PFSK-1 (cell line): ENCODE data around the gene PBX3.

Experiments used
- FOXP2 ChIP-seq: optimal IDR thresholded peaks from 2 replicates; pipeline ENCODE3; 2011; ENCODE audit warnings: borderline replicate concordance, control low read depth, inconsistent platforms; ENCODE audit not compliant: insufficient read depth; ENCODE audit errors: extremely low read length, extremely low read depth
- POLR2AphosphoS5 ChIP-seq: IDR thresholded peaks from 2 replicates; pipeline ENCODE4 v1.6.1; 2012; ENCODE audit warnings: low read depth, mild to moderate bottlenecking, control low read depth, low read length, moderate library complexity
- SIN3A ChIP-seq: IDR thresholded peaks from 2 replicates; pipeline ENCODE4 v1.6.1; 2012; ENCODE audit warnings: mild to moderate bottlenecking, low read length, moderate library complexity, borderline replicate concordance; ENCODE audit not compliant: insufficient read depth
- TAF1 ChIP-seq: IDR thresholded peaks from 2 replicates; pipeline ENCODE4 v1.6.1; 2012; ENCODE audit warnings: low read length, control low read depth, borderline replicate concordance; ENCODE audit not compliant: insufficient read depth
- TF ChIP-seq, protein P1 (sequence below), 2 experiments: IDR thresholded peaks; 2 replicates each; pipeline versions ENCODE4 v1.6.1 to v1.8.0; 2011 to 2012; ENCODE audit warnings: low read depth in 2 of 2, low read length in 2 of 2, control low read depth in 1 of 2, inconsistent platforms in 1 of 2, mild to moderate bottlenecking in 1 of 2, moderate library complexity in 1 of 2; ENCODE audit not compliant: insufficient read depth in 1 of 2

The PBX3 gene

GRCh38 chr9:125982798-125983406 is 235.7 kb downstream of the PBX3 start:
- no peak for TF ChIP-seq POLR2AphosphoS5
- no peak for TF ChIP-seq FOXP2
- no peak for TF ChIP-seq TAF1

DNA sequence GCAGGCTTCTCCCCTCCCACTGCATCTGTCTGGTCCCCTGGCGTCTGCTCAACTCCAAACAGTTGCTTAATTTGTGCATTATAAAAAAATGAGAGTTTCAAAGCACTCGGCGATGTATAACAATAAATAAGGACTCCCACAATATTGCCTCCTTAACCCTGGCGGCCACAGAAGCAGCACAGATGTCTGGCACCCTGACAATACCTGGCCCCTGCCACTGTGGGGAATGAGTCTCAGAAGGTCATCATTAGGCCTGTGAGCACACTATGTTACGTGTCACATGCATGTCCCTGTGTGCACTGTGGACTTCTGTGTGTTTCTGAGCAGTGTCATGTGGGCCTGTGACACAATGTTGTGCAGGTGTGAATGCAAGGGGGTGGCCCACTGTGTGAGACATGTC is 236.5 kb downstream of the PBX3 start:
- no peak for TF ChIP-seq TAF1
- no peak for TF ChIP-seq FOXP2
- TF ChIP-seq SIN3A, result no peak
- no peak for TF ChIP-seq POLR2AphosphoS5
- TF ChIP-seq, protein P1, sequence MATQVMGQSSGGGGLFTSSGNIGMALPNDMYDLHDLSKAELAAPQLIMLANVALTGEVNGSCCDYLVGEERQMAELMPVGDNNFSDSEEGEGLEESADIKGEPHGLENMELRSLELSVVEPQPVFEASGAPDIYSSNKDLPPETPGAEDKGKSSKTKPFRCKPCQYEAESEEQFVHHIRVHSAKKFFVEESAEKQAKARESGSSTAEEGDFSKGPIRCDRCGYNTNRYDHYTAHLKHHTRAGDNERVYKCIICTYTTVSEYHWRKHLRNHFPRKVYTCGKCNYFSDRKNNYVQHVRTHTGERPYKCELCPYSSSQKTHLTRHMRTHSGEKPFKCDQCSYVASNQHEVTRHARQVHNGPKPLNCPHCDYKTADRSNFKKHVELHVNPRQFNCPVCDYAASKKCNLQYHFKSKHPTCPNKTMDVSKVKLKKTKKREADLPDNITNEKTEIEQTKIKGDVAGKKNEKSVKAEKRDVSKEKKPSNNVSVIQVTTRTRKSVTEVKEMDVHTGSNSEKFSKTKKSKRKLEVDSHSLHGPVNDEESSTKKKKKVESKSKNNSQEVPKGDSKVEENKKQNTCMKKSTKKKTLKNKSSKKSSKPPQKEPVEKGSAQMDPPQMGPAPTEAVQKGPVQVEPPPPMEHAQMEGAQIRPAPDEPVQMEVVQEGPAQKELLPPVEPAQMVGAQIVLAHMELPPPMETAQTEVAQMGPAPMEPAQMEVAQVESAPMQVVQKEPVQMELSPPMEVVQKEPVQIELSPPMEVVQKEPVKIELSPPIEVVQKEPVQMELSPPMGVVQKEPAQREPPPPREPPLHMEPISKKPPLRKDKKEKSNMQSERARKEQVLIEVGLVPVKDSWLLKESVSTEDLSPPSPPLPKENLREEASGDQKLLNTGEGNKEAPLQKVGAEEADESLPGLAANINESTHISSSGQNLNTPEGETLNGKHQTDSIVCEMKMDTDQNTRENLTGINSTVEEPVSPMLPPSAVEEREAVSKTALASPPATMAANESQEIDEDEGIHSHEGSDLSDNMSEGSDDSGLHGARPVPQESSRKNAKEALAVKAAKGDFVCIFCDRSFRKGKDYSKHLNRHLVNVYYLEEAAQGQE (IDR thresholded peaks at IDR 0.05; ENCODE audit: insufficient read depth in 1 of 2, low read depth in 2 of 2, low read length in 2 of 2), result no peak

DNA sequence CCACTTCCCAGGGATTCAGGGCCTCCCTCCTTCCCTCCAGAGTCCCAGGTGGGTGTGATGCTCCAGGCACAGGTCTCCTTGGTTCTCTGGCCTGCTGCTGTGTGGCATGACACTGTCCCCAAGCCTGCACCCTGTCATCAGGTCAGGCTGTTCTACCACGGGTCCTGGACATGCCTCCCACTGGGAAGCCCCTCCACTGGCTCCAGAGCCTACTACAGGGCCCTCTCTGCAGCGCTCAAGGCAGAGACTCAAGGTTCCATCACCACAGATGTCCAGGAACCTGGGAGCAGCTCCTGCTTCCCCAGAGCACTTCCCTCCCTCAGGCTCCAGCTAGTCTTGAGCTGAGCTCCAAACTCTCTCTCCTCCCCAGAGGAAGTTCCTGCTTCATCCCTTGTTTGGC is 237.3 kb downstream of the PBX3 start:
- TF ChIP-seq TAF1, result no peak
- no peak for TF ChIP-seq SIN3A
- TF ChIP-seq POLR2AphosphoS5, result no peak
- TF ChIP-seq, protein P1 (IDR thresholded peaks at IDR 0.05; ENCODE audit: insufficient read depth in 1 of 2, low read depth in 2 of 2, low read length in 2 of 2), result no peak
- no peak for TF ChIP-seq FOXP2

DNA sequence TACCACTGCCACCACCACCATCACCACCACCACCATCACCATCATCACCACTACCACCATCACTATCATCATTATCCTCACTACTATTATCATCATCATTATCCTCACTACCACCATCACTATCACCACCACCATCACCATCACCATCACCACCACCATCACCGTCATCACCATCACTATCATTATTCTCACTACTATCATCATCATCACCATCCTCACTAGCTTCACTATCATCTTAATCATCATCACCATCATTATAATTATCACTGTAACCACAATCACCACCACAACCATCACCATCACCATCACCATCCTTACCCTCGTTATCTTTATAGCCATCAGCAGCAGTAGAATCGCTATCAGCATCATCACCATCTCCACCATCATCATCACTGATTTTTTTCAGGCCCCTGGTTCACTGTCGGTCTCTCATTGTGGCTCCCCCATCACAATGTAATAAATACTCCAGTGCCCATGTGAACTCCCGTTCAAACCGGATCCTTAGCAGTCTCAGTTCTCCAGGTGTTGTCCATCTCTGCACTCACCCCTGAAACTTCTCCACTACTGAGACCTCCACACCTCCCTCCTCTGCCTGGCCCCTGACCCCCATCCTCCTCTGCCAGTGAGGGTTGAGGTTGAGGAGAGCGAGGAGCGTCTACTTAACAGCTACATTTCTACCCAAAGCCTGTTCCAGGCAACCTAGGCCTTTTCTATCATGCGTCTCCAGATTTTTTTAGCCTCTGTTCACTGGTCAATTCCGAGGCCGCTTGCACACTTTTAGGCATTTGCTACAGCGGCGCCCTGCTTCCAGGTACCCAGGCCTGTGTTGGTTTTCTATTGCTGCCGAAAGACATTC is 238.2 kb downstream of the PBX3 start:
- TF ChIP-seq SIN3A (no peak), POLR2AphosphoS5 (no peak), FOXP2 (no peak)

DNA sequence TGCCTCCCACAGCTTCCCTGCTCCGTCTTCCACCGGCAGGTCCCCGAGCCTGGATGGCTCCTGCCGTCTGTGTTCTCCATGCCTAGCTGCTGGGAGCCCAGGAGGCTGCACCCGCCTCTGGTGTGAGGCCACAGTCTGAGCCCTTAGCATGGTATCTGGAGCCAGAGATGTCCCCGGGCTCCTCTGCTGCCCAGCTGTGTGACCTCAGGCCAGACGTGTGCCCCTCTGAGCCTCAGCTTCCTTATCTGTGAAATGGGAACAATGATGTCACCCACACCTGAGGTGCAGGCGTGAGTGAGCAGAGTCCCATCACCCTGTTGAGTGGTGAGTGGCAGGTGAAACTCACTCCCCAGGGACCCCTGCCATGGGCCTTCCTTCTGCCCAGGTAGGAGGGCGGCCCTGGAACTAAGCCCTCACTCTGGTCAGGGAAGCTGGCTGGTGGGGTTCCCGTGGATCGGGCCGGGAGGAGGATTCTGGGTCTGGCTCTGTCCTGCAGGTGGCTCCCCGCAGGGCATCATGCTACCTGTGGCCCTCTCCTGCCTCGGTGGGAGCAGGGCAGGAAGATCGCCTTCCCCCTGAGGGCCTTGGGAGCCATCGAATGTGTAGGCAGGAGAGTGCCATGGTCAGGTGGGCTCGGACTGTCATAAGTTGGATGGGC is 239.0 kb downstream of the PBX3 start:
- TF ChIP-seq FOXP2, result no peak
- TF ChIP-seq, protein P1 (IDR thresholded peaks at IDR 0.05; ENCODE audit: insufficient read depth in 1 of 2, low read depth in 2 of 2, low read length in 2 of 2), result no peak
- no peak for TF ChIP-seq POLR2AphosphoS5
- no peak for TF ChIP-seq TAF1
- TF ChIP-seq SIN3A, result no peak

DNA sequence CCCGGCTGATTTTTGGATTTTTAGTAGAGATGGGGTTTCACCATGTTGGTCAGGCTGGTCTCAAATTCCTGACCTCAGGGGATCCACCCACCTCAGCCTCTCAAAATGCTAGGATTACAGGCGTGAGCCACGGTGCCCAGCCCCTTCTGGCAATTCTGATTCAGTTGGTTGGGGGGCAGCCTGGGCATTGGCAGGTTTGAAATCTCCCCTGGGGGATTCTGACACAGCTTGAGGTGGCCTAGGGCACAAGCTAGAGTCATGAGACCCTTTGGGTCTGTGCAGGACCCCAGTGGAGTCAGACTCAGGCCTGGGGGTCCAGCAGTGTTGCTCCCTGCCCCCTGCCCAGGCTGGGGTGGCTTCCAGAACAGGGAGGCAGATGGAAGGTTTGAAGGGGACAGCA is 239.8 kb downstream of the PBX3 start:
- TF ChIP-seq, protein P1 (IDR thresholded peaks at IDR 0.05; ENCODE audit: insufficient read depth in 1 of 2, low read depth in 2 of 2, low read length in 2 of 2), result no peak
- TF ChIP-seq FOXP2, result no peak
- TF ChIP-seq POLR2AphosphoS5, result no peak
- no peak for TF ChIP-seq TAF1
- no peak for TF ChIP-seq SIN3A
